ENCODE results near the gene SPANXA1.
"Not testable (repeated sequence)": the region's sequence is repeated elsewhere in the genome, so short reads cannot be mapped to it uniquely, and the experiment has no call there.

The SPANXA1 gene, protein sequence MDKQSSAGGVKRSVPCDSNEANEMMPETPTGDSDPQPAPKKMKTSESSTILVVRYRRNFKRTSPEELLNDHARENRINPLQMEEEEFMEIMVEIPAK

DNA sequence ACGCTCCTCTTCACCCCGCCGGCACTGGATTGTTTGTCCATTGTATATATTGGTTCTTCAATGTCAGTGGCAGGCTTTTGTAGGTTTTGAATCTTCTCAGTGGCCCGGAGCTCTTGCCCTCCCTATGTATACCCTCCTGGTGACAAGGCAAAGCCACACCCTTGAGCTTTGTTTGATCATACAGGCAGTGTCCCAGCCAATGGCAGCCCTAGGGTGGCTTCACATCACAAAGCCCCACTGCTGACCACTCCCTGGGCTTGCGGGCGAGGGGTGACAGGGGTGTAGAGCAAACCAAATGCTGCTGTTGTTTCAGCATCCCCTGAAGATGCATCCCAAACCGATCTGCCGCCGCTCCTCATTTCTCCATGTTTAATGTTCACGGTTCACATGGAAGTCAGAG is at the start of gene SPANXA1:
TSS of gene SPANXA1 (minus strand) at position 101 of the 400 bp plus-strand sequence. CDS start at position 41, 60 bp downstream.
- not testable (repeated sequence) for DNase-seq

- DNase-seq = no peak
These were observed 47.6 kb upstream of the SPANXA1 start for GRCh38 chrX:141632124-141632523.

- no peak for DNase-seq
These were observed 34.8 kb upstream of the SPANXA1 start for GRCh38 chrX:141619336-141619735.

GRCh38 chrX:141609111-141609510 is 24.6 kb upstream of the SPANXA1 start:
- DNase-seq = no peak

DNA sequence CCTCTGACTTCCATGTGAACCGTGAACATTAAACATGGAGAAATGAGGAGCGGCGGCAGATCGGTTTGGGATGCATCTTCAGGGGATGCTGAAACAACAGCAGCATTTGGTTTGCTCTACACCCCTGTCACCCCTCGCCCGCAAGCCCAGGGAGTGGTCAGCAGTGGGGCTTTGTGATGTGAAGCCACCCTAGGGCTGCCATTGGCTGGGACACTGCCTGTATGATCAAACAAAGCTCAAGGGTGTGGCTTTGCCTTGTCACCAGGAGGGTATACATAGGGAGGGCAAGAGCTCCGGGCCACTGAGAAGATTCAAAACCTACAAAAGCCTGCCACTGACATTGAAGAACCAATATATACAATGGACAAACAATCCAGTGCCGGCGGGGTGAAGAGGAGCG is 4.9 kb upstream of the SPANXA1 start, which contains the start of gene SPANXA2:
TSS of gene SPANXA2 (plus strand) at position 301 of the 400 bp plus-strand sequence. CDS start at position 361, 60 bp downstream.
- DNase-seq = not testable (repeated sequence)

DNA sequence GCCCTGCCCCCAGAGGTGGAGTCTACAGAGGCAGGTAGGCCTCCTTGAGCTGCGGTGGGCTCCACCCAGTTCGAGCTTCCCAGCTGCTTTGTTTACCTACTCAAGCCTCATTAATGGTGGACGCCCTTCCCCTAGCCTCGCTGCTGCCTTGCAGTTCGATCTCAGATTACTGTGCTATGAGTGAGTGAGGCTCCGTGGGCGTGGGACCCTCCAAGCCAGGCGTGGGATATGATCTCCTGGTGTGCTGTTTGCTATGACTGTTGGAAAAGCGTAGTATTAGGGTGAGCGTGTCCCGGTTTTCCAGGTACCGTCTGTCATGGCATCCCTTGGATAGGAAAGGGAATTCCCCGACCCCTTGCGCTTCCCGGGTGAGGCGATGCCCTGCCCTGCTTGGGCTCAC is 42.0 kb downstream of the SPANXA1 start:
- DNase-seq = not testable (repeated sequence)
